ENCODE measurements around the gene SBDS. TPM values are rescaled to one million over a fixed set of nuclear protein-coding genes. Genes with fewer than 3 reads are reported as not detected.

Gene SBDS
- total RNA-seq, 1 donor from 2014 or later = 66.3 TPM

- H3K4me1 Mint-ChIP-seq (ENCODE audit: low read depth, unreplicated experiment) = no peaks in the 10 kb centered on the region
- peaks cover 5% of the 10 kb centered on the region for H3K36me3 Mint-ChIP-seq (ENCODE audit: unreplicated experiment)
- DNase-seq = no peak
These were observed 46.8 kb downstream of the SBDS start for GRCh38 chr7:66948480-66949109.

GRCh38 chr7:66946545-66946944 is 48.8 kb downstream of the SBDS start:
- no peak overlapping the region for H3K27ac Mint-ChIP-seq (ENCODE audit: unreplicated experiment)
- TF ChIP-seq CTCF (IDR thresholded peaks at IDR 0.05; ENCODE audit: partially characterized antibody, unreplicated experiment) = no peak
- H3K4me1 Mint-ChIP-seq (ENCODE audit: low read depth, unreplicated experiment) = peaks cover under 1% of the 10 kb centered on the region
- H3K36me3 Mint-ChIP-seq (ENCODE audit: unreplicated experiment) = peaks cover 5% of the 10 kb centered on the region
- H3K27me3 Mint-ChIP-seq (ENCODE audit: unreplicated experiment) = no peaks in the 10 kb centered on the region
- no peak overlapping the region for H3K4me3 Mint-ChIP-seq (ENCODE audit: unreplicated experiment)
- DNase-seq = no peak
- H3K9me3 Mint-ChIP-seq (ENCODE audit: unreplicated experiment) = peaks cover 3% of the 10 kb centered on the region

More at GRCh38 chr7:66948480-66949109, 46.8 kb downstream of the SBDS start:
- Mint-ChIP-seq H3K4me3 (ENCODE audit: unreplicated experiment) (no peak overlapping the region), H3K27ac (ENCODE audit: unreplicated experiment) (no peak overlapping the region), H3K27me3 (ENCODE audit: unreplicated experiment) (no peaks in the 10 kb centered on the region), H3K9me3 (ENCODE audit: unreplicated experiment) (peaks cover 5% of the 10 kb centered on the region)
- no peak for TF ChIP-seq CTCF (IDR thresholded peaks at IDR 0.05; ENCODE audit: partially characterized antibody, unreplicated experiment)

GRCh38 chr7:66939325-66939724 is 56.1 kb downstream of the SBDS start:
- peak overlapping the region; percentile 44 for H3K27ac Mint-ChIP-seq (ENCODE audit: unreplicated experiment)

GRCh38 chr7:66937940-66938339 is 57.4 kb downstream of the SBDS start:
- H3K4me3 Mint-ChIP-seq (ENCODE audit: unreplicated experiment) = no peak overlapping the region
- H3K36me3 Mint-ChIP-seq (ENCODE audit: unreplicated experiment) = no peaks in the 10 kb centered on the region
- DNase-seq = no peak
- peaks cover 12% of the 10 kb centered on the region for H3K4me1 Mint-ChIP-seq (ENCODE audit: low read depth, unreplicated experiment)
- no peak for TF ChIP-seq CTCF (IDR thresholded peaks at IDR 0.05; ENCODE audit: partially characterized antibody, unreplicated experiment)
- no peaks in the 10 kb centered on the region for H3K9me3 Mint-ChIP-seq (ENCODE audit: unreplicated experiment)
- no peak overlapping the region for H3K27ac Mint-ChIP-seq (ENCODE audit: unreplicated experiment)
- H3K27me3 Mint-ChIP-seq (ENCODE audit: unreplicated experiment) = no peaks in the 10 kb centered on the region

More at GRCh38 chr7:66939325-66939724, 56.1 kb downstream of the SBDS start:
- H3K27me3 Mint-ChIP-seq (ENCODE audit: unreplicated experiment) = no peaks in the 10 kb centered on the region
- no peak for DNase-seq
- TF ChIP-seq CTCF (IDR thresholded peaks at IDR 0.05; ENCODE audit: partially characterized antibody, unreplicated experiment) = no peak
- no peaks in the 10 kb centered on the region for H3K36me3 Mint-ChIP-seq (ENCODE audit: unreplicated experiment)
- H3K4me3 Mint-ChIP-seq (ENCODE audit: unreplicated experiment) = no peak overlapping the region
- H3K4me1 Mint-ChIP-seq (ENCODE audit: low read depth, unreplicated experiment) = peaks cover 10% of the 10 kb centered on the region
- H3K9me3 Mint-ChIP-seq (ENCODE audit: unreplicated experiment) = no peaks in the 10 kb centered on the region

Other genes starting within 250 kb of the SBDS start
- 62.6 TPM for gene TMEM248, start 74.4 kb downstream of the SBDS start, total RNA-seq (ENCODE audit: unreplicated experiment)
- gene TYW1, start 1.2 kb upstream of the SBDS start, total RNA-seq (ENCODE audit: unreplicated experiment) = 17.7 TPM